ENCODE results near the gene CDS2.

CDS2 gene

DNA sequence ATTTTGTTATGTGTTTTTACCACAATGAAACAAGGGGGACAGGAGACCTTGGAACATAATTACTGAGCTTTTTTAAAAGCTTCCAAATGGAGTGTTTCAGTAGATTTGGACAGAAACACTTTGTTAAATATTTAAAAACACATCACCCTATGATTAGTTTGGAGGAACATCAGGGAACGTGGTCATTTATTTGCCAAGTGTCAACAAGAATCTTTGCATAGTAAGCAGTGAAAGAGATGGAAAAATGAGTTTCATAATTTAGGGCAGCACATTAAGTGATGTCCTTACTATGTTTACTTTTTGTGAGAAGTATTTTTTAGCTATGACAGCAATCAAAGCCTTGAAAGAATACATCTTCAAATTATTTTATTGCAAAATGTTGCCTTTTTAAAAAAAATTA, 107.3 kb downstream of the CDS2 start:
- H3K27me3 Mint-ChIP-seq, result peaks cover 56% of the 10 kb centered on the region
- no peaks in the 10 kb centered on the region for H3K36me3 Mint-ChIP-seq (ENCODE audit: low read depth)
- intact Hi-C loops (cut with micrococcal nuclease), result no loop called here
- no peaks in the 10 kb centered on the region for H3K9me3 Mint-ChIP-seq
- no peaks in the 10 kb centered on the region for H3K4me1 Mint-ChIP-seq (ENCODE audit: low read depth)
- no peak overlapping the region for H3K27ac Mint-ChIP-seq
- no peak overlapping the region for H3K4me3 Mint-ChIP-seq

- no peak overlapping the region for H3K4me3 Mint-ChIP-seq
- no peaks in the 10 kb centered on the region for H3K9me3 Mint-ChIP-seq
- intact Hi-C loops (cut with micrococcal nuclease), result no loop called here
- H3K27me3 Mint-ChIP-seq, result peaks cover 56% of the 10 kb centered on the region
- no peak overlapping the region for H3K27ac Mint-ChIP-seq
- no peaks in the 10 kb centered on the region for H3K4me1 Mint-ChIP-seq (ENCODE audit: low read depth)
- H3K36me3 Mint-ChIP-seq (ENCODE audit: low read depth), result no peaks in the 10 kb centered on the region
These were observed 108.2 kb downstream of the CDS2 start for GRCh38 chr20:5234978-5235377.
